NB4 (cell line): ENCODE measurements around the gene RGS6.

Experiments used
- TF ChIP-seq, protein P1 (sequence below): IDR thresholded peaks from one replicate; pipeline ENCODE4 v1.5.1; 2012; ENCODE audit warnings: low read depth, low read length
- TF ChIP-seq, protein P2 (sequence below): IDR thresholded peaks from 2 replicates; pipeline ENCODE4 v1.6.1; 2011; ENCODE audit warnings: low read depth, low read length

DNA sequence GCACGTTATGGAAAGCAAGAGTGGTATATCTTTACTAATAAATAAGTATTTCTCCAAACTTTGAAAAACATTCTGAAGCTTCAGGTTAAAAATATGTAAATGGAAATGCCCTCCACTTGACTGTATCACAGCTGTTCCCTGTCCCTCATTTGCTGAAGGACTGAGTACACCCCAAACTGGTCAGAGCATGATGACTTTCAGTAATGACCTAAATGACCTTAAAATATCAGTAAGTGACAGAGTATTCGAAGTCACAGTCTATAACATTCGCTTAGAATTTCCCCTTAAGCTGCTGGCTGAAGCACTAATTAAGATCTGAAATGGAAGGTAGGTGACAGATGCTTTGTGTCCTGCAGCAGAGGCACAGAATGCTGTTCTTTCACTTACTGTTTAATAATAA lies 191.5 kb downstream of the RGS6 start:
- TF ChIP-seq, protein P1, sequence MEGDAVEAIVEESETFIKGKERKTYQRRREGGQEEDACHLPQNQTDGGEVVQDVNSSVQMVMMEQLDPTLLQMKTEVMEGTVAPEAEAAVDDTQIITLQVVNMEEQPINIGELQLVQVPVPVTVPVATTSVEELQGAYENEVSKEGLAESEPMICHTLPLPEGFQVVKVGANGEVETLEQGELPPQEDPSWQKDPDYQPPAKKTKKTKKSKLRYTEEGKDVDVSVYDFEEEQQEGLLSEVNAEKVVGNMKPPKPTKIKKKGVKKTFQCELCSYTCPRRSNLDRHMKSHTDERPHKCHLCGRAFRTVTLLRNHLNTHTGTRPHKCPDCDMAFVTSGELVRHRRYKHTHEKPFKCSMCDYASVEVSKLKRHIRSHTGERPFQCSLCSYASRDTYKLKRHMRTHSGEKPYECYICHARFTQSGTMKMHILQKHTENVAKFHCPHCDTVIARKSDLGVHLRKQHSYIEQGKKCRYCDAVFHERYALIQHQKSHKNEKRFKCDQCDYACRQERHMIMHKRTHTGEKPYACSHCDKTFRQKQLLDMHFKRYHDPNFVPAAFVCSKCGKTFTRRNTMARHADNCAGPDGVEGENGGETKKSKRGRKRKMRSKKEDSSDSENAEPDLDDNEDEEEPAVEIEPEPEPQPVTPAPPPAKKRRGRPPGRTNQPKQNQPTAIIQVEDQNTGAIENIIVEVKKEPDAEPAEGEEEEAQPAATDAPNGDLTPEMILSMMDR = no peak
- TF ChIP-seq, protein P2, sequence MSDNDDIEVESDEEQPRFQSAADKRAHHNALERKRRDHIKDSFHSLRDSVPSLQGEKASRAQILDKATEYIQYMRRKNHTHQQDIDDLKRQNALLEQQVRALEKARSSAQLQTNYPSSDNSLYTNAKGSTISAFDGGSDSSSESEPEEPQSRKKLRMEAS = no peak
